Cardiac muscle cell (in vitro differentiated cells and primary cell): ENCODE data around the gene COL25A1. TPM values are rescaled to one million over a fixed set of nuclear protein-coding genes. Genes with fewer than 3 reads are reported as not detected.
A peak's percentile ranks its signal among the peaks of the same experiment; 100 is the strongest.

Source experiments
- DNase-seq, 2 donors: peaks; one replicate each; pipeline versions ENCODE4 v3.0.0 to v3.0.0-alpha.2; 2010 to 2017; ENCODE audit warnings: low read depth in 1 of 2, low spot score in 1 of 2
- H3K27ac ChIP-seq: fragments of 200-600 bp; sonication (generic); 2 replicates; pipeline ENCODE4 v1.5.1; 2016
- H3K27me3 ChIP-seq: fragments of 200-600 bp; sonication (generic); 2 replicates; pipeline ENCODE4 v1.6.0; 2016; ENCODE audit warnings: control low read depth
- H3K36me3 ChIP-seq: fragments of 200-600 bp; sonication (generic); 2 replicates; pipeline ENCODE4 v1.5.1; 2016; ENCODE audit warnings: control low read depth
- H3K4me1 ChIP-seq: fragments of 200-600 bp; sonication (generic); 2 replicates; pipeline ENCODE4 v1.8.1; 2017; ENCODE audit warnings: low read depth, mild to moderate bottlenecking, mixed run types
- H3K4me3 ChIP-seq: fragments of 200-600 bp; sonication (generic); 2 replicates; pipeline ENCODE4 v1.5.1; 2016; ENCODE audit warnings: mild to moderate bottlenecking
- H3K9me3 ChIP-seq: fragments of 200-600 bp; sonication (generic); 2 replicates; pipeline ENCODE4 v1.5.1; 2017; ENCODE audit warnings: low read depth, mild to moderate bottlenecking, control low read depth
- CTCF ChIP-seq: IDR thresholded peaks from 2 replicates; pipeline ENCODE4 v1.5.1; 2012; ENCODE audit warnings: low read depth, mild to moderate bottlenecking, low read length
- polyA plus RNA-seq: library from polyadenylated mRNA; unstranded; fragments of >200 nt; fragmentation: Nextera tagmentation; extraction: Ambion mirVana; gene quantifications from 2 replicates; pipeline ENCODE4 v1.2.1, GENCODE V29; 2016
- total RNA-seq: library from RNA; depleted of rRNA; stranded (reverse); fragments of >200 nt; gene quantifications from 2 replicates; pipeline ENCODE4 v1.2.3, GENCODE V29; 2016

COL25A1 gene
- total and polyA plus RNA-seq, 2 experiments from 2014 or later = 3.5 to 8.4 TPM

GRCh38 chr4:108931926-108932325 lies 370.5 kb downstream of the COL25A1 start:
- Histone ChIP-seq H3K9me3 (no peaks in the 10 kb centered on the region), H3K4me1 (no peaks in the 10 kb centered on the region), H3K27me3 (no peaks in the 10 kb centered on the region), H3K4me3 (no peak overlapping the region), H3K27ac (no peak overlapping the region), H3K36me3 (no peaks in the 10 kb centered on the region)
- no peak for TF ChIP-seq CTCF
- DNase-seq = no peak

GRCh38 chr4:108930186-108930585 lies 372.3 kb downstream of the COL25A1 start:
- Histone ChIP-seq H3K9me3 (no peaks in the 10 kb centered on the region), H3K27me3 (no peaks in the 10 kb centered on the region)
- TF ChIP-seq CTCF = no peak

GRCh38 chr4:108926781-108927180 lies 375.7 kb downstream of the COL25A1 start:
- no peak for TF ChIP-seq CTCF
- DNase-seq = no peak
- Histone ChIP-seq H3K9me3 (no peaks in the 10 kb centered on the region), H3K27ac (no peak overlapping the region), H3K4me1 (no peaks in the 10 kb centered on the region), H3K27me3 (no peaks in the 10 kb centered on the region), H3K36me3 (no peaks in the 10 kb centered on the region), H3K4me3 (no peak overlapping the region)

More at GRCh38 chr4:108930186-108930585, 372.3 kb downstream of the COL25A1 start:
- DNase-seq = no peak
- H3K4me1 ChIP-seq = no peaks in the 10 kb centered on the region
- H3K36me3 ChIP-seq = no peaks in the 10 kb centered on the region
- no peak overlapping the region for H3K4me3 ChIP-seq
- H3K27ac ChIP-seq = no peak overlapping the region

GRCh38 chr4:108926061-108926460 lies 376.4 kb downstream of the COL25A1 start:
- TF ChIP-seq CTCF = no peak
- H3K9me3 ChIP-seq = no peaks in the 10 kb centered on the region
- H3K27ac ChIP-seq = no peak overlapping the region
- no peaks in the 10 kb centered on the region for H3K4me1 ChIP-seq
- no peaks in the 10 kb centered on the region for H3K27me3 ChIP-seq
- H3K4me3 ChIP-seq = no peak overlapping the region
- peak in 1 of 2 donors; percentile 53 for DNase-seq
- no peaks in the 10 kb centered on the region for H3K36me3 ChIP-seq

GRCh38 chr4:108922191-108922590 lies 380.3 kb downstream of the COL25A1 start:
- H3K36me3 ChIP-seq = no peaks in the 10 kb centered on the region
- no peak overlapping the region for H3K4me3 ChIP-seq
- DNase-seq = no peak
- no peak overlapping the region for H3K27ac ChIP-seq
- H3K9me3 ChIP-seq = no peaks in the 10 kb centered on the region
- TF ChIP-seq CTCF = no peak
- H3K27me3 ChIP-seq = no peaks in the 10 kb centered on the region
- H3K4me1 ChIP-seq = no peaks in the 10 kb centered on the region

- no peak for DNase-seq
- H3K27me3 ChIP-seq = no peaks in the 10 kb centered on the region
- no peaks in the 10 kb centered on the region for H3K4me1 ChIP-seq
- TF ChIP-seq CTCF = no peak
- H3K36me3 ChIP-seq = no peaks in the 10 kb centered on the region
- H3K4me3 ChIP-seq = no peak overlapping the region
- no peak overlapping the region for H3K27ac ChIP-seq
- H3K9me3 ChIP-seq = no peaks in the 10 kb centered on the region
These were observed 381.9 kb downstream of the COL25A1 start for GRCh38 chr4:108920395-108921087.
